GM04504 (cell line): ENCODE results near the gene ZNF740.
A peak's percentile ranks its signal among the peaks of the same experiment; 100 is the strongest.
"Not testable (repeated sequence)": the region's sequence is repeated elsewhere in the genome, so short reads cannot be mapped to it uniquely, and the experiment has no call there.

Experiments
- DNase-seq: peaks from one replicate; pipeline ENCODE4 v3.0.0-alpha.2; 2012; ENCODE audit warnings: low read depth

ZNF740 gene

DNA sequence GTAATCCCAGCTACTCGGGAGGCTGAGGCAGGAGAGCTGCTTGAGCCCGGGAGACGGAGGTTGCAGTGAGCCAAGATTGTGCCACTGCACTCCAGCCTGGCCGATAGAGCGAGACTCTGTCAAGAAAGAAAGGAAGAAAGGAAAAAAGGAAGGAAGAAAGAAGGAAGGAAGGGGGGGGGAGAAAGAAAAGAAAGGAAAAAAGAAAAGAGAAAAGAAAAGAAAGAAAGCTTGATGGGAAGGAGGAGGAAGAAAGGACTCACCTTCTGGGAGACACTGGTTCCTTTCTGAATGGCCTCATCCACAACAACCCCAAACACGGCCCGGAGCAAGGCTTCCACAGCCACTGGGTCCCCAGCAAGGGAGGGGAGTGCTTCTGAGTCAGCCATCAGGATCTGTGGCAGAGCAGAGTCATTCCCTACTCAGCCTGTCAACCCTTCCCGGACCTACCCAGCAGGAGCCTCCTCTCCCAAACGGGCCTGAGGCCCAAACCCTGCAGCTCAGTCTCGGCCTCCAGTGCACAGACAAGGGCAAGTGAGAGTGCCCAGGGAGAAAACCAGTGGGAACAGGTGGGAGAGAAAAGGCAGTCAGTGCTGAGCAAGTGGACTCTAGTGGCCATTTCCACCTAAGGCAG, 7.3 kb upstream of the ZNF740 start:
- DNase-seq, result no peak

DNA sequence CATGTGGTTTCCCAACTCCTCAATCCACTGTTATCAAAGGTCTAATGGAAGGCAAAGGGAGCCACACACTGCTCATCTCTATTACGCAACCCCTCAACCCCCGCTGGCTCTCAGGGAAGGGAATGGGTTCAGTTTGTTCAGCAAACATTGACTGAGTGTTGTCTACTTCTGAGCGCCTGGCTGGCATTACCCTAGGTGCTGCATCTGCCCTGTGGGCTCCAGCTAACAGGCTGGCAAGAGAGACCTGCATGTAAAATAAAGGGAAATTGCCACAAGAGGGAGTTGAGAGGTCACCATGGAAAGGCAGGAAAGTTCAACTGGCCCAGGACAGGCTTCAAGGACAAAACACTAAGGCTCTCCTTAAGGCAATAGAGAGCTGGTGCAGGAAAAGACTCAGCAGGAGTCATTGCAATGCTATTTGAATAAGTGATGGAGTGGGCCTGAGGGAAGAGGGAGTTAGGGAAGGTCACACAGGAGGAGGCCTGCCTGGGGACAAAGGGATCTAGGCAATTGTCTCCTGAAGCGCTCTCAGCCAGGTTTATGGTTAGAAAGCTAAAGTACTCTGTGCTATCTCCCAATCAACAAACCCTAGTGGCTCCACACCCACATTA, 5.5 kb upstream of the ZNF740 start:
- no peak for DNase-seq

DNA sequence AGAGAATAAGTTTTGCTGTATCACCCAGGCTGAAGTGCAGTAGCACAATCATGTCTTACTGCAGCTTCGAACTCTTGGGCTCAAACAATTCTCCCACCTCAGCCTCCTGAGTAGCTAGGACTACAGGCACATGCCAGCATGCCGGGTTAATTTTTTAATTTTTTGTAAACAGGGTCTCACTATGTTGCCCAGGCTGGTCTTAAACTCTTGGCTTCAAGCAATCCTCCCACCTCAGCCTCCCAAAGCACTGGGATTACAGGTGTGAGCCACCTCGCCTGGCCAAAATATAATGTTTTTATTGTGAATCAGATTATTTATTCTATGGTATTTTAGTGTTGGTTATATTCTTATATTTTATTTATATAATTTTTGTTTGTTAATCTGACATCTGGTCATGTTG, 3.8 kb upstream of the ZNF740 start:
- no peak for DNase-seq

DNA sequence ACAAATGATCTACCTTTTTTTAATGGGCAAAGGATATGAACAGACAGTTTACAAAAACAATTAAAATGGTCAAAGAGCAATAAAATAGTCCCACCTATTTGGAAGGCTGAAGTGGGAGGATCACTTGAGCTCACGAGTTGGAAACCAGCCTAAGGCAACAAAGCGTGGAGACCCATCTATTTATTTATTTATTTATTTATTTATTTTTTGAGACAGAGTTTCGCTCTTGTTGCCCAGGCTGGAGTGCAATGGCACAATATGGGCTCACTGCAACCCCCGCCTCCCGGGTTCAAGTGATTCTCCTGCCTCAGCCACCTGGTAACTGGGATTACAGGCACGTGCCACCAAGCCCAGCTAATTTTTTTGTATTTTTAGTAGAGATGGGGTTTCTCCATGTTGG, 3.1 kb upstream of the ZNF740 start:
- DNase-seq, result not testable (repeated sequence)

DNA sequence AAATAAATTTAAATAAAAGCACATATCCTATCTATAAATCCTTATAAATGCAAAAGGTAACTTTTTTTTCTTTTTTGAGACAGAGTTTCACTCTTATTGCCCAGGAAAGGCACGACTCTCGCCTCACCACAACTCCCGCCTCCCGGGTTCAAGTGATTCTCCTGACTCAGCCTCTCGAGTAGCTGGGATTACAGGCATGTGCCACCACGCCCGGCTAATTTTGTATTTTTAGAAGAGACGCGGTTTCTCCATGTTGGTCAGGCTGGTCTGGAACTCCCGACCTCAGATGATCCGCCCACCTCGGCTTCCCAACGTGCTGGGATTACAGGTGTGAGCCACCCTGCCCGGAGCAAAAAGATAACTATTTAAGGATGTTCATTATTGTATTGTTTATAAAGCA, 1.7 kb upstream of the ZNF740 start:
- not testable (repeated sequence) for DNase-seq

DNA sequence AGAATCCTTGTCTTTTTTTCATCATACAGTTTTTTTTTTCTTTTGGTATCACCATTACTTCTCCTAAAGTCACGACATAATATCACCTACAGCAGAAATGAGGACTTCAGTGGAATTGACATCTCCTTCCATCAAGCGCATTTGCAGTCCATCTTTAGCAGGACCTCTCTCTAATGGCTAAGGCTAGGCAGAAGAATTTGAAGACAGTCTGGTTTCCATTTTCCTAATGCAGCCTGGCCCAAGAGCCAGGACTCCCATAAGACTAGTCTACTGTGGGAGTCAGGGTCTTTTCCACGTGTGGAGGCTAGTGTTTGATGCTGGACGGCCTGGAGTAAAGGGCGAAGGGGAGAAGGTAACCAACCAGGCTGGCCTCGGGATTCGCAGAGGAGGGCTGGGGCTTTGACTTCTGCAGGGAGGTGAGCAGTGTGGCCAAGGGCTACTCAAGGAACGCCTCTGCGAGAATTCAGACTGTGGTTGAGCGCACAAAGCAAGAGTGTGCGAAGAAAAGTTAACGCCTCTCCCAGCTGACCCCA, 769 bp upstream of the ZNF740 start:
- DNase-seq, result no peak

DNA sequence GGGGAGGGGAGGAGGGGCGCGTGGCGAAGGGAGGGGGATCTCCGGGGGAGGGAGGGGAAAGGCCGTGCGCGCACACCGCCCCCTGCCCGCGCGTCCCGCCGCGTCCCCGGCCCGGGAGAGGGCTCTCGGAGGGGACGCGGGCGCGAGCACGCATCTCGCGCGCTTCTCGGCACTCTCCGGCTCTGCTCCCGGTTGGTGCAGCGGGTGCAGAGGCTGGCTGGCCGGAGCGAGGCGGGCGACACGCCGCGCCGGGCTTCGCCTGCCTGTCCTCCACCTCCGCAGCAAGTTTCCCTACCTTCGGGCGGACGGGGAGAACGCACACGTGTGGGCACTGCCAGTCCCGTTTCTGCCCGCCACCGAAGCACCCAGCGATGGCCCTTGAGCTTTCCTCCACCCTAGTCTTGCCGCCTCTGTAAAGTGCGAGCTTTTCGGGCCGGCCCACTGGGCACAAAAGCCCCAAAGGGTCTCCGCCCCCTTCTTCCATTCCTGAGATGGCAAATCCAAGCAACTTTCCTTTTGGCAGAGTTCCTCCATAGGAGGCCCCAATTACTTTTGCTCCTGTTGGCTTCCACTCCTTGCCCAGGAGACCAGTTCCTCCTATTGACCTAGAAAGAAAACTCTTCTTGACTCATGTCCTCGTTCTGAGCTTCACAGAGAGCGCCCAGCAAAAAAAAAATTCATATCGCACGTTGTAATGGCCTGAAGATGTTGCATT, 566 bp downstream of the ZNF740 start:
- DNase-seq, result peak; percentile 32

DNA sequence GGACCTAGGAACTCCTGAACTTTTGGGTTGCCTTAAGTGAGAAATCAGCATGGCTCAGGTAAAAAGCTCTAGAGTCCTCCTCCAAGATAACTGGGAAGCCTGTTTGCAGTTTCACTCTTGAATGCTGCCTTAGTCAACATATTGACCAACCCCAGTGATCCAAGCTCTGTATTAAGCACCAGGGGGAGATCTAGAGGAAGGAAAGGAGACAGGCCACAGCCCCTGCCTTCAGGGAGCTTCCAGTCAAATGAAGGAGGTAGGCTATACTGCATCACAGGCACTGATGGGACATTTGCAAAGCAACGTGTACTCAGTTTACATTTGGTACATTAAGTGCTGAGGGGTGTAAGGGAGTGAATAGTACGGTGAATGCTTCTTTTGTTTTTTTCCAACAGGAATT, 1.4 kb downstream of the ZNF740 start:
- DNase-seq, result no peak

DNA sequence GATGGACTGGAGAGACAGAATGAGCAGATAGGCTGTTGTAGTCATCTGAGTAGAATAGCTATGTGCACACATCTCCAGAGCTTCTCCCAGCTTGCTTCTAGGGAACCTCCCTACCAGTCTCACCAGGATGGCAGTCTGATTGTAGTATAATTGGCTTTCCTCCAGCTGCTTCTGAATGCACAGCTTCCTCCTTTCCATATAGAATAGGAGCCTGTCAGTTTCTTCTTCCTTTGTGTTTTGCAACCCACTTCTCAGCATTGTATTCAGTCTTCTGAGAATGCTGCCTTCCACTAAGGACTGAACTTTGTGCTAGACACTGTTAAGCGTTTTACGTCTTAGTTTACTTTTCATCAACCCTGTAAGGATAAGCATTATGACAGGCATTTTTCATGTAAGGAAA, 2.4 kb downstream of the ZNF740 start:
- no peak for DNase-seq

DNA sequence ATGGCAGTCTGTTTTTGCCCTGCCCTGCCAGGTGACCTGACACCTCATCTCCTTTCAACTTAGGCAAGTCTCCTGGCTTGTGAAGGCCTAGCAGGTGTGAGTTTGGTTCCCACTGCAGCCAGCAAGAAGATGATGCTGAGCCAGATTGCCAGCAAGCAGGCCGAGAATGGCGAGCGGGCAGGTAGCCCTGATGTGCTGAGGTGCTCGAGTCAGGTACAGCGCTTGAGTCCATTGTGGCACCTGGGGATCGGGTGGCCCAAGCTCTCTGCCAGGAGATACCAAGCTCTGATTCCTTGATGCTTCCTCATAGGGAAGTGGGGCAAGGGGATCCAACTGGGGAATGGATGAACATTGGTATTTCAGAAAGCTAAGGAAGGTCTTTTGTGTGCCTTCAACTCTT, 4.3 kb downstream of the ZNF740 start:
- DNase-seq, result no peak

DNA sequence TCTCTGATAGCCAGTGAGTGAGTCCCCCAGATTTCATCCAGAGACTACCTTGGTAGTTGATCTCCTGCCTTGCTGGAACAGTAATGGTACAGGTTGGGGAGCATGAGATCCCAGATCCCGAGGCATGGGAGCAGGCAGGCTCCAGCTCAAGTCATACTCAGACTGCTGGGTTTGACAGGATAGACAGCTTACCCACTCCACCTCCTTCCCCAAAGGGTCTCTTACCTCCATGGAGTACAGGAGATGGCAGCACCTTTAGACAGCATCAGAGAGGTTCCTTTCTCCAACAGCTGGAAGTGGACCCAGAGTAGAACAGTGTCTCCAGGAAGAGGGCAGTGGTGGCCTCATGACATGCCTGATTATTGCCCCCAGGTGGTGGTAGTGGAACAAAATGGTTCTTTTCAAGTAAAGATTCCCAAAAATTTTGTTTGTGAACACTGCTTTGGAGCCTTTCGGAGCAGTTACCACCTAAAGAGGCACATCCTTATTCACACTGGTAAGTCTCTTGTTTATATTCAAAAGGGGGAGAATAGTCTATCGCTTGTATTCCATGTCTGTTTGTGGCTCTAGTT, 5.1 kb downstream of the ZNF740 start:
- no peak for DNase-seq

DNA sequence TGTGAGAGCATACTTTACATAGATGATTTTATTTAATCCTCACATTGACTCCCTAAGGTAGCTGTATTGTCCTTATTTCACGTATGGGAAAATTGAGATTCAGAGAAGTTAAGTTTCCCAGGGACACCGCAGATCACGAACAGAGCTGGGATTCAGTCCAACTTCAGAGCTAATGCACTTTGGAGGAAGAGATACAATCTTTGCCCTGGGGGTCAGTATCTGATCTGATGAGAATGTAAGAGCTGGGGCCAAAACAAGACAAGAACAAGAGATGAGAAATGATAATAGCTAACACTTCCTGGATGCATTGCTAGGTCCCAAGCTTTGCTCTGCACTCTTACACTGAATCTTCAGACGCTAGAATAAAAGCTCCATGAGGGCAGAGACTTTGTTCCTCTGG, 6.2 kb downstream of the ZNF740 start:
- DNase-seq, result no peak

DNA sequence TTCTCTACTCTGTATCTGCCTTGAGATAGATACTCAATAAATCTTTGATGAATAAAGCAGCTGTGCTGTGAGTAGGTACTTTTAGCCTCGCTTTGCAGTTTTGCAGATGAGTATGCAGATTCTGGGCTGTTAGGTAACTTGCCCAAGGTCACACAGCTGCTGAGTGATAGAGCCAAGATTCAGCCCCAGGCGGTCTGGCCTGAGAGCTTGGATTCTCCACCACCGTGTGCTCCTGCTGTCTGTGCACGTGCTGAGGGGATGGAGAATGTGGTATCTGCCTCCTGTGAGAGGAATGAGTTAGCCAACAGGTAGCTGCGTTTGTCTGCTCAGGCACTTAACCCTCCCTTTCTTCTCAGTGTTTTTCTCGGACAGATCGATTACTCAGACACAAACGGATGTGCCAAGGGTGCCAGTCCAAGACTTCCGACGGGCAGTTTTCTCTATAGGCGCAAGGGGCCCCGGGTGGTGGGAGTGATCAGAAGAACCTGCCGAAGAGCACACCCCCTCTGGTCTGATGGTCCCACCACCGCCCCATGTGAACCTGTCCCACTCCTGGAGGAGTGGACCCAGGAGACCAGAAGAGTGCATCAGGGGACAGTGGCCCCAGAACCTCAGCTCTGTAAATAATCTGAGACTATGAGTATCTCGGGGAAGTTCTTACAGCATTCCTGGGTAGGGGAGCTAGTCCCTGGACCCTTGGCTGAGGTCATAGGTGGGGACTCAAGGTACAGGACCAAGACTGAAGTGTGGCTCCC, 6.8 kb downstream of the ZNF740 start:
- DNase-seq, result no peak

DNA sequence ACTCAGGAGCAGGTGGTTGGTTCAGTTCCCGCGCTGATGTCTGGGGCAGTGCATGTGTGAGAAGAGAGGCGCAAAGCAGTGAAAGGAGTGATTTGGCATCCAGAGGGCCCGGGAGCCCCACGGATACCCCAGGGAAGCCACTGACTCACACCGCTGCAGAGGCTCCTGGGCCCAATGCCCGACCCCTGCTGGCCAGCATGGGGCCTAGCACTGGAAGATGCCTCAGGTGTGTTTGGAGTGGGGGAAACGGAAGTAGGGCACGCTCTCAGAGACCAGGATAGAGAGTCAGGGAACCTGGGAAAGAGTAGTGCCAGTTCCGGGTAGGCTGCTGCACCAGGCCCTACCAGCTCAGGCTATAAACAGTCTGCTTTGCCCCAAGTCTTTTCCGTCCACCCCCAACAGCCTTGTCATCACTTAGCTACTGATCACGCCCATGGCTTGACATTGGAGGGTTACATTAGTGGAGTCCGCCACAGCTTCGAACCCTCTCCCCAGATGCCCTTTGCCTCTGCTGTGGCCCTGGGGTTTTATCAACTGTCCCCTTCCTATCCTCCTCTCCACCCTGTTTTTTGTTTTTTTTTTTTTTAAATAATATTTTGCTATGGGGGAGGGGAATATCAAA, 9.7 kb downstream of the ZNF740 start:
- DNase-seq, result no peak

DNA sequence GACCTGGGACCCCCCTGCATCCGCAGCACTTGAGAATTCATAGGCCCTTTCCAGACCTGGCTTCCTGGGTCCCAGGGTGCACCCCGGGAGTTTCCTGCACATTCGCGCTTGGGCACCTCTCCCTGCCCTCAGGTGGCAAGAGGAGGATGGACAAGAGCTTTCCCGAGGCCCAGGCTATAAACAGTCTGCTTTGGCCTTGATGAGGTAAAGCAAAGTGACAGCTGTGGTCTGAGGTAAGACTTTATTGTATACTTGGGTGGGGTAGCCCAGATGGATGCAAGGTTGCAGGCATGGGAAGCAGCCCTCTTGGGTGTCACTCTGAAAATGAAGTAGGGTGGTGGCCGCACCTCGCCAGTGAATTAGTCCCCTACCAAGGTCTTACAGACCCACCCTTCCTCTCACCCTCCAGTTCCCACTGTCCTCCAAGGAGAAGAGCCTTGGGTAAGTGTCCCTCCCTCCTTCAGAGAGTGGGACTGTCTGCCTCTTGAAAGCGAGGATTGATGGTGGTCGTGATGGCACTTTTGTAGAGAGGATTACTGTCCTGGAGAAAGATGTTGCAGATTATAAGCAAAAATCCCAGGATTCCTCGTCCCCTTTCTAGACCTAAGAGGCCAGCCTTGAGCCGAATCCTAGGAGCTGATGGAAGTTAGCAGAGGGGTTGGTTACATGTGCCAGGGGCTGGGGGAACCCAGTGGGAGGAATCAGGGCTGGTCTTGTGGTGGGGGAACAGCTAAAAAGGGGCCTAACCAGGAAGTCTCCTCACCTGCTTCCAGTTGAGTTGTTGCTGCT, 10.8 kb downstream of the ZNF740 start:
- no peak for DNase-seq

DNA sequence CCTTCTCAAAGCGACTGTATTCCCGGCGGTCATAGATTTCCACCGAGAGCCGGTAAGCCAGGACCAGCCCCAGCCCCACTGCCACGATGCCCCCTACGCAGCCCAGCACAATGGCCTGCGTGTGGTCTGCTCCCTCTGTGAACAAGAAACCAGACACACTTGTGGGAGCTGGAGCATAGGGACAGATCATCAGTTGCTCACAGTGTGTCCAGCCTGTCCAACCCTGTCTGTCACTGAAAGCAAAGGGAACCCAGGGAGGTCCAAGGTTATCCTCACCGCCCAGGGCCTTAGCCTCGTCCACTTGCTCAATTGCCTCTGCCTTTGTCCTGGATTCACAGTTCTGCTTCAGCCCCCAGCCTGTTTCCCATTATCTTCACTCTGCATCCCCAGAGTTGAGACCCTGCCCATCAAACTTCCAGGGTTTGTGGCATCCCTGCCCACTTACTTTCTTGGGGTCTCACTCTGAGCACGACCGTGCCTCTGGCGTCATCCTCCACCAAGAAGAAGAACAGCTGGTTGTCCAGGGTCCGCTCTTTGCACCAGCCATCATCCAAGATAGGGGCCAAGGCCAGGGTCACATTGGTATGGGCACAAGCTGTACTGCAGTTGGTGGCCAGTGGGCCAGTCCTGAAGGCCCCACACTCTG, 11.5 kb downstream of the ZNF740 start:
- no peak for DNase-seq

DNA sequence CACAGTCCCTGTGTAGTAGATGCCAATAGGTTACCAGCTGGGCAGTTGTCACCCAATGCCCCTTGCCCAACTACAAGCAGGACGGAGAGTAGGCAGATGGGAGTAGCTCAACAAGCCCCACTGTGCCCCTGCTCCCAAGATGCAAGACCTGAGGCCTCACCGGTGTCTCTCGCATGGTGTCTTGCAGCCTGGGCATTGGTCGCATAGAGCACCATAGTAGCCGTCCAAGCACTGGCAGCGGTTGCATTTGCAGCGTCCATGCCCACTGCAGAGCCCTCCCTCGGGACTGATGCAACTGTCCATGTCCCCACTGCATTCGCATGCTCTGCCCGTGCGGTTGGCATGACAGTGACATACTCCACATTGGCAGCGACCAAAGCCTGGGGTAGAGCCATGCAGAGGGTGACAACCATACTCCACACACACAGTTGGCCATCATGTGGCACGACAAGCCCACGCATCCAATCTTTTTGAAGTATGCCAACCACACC, 12.1 kb downstream of the ZNF740 start:
- DNase-seq, result no peak

DNA sequence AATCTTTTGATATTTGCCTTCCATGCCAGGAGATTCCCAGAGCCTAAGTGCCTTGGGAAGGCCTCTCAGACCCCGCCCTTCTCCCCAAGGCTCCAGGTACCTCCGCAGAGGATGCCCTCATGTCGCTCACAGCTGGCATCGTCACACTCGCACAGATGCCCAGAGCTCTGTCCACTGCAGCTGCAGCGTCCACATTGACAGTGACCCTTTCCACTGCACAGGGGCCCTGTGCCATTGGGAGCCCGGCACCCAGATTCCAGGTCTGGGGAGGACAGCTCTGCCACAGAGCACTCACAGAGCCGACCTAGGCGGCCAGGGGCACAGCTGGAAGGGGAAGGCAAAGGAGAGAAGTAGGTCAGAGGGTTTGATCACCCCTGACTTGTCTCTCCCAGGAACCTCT, 12.5 kb downstream of the ZNF740 start:
- no peak for DNase-seq

DNA sequence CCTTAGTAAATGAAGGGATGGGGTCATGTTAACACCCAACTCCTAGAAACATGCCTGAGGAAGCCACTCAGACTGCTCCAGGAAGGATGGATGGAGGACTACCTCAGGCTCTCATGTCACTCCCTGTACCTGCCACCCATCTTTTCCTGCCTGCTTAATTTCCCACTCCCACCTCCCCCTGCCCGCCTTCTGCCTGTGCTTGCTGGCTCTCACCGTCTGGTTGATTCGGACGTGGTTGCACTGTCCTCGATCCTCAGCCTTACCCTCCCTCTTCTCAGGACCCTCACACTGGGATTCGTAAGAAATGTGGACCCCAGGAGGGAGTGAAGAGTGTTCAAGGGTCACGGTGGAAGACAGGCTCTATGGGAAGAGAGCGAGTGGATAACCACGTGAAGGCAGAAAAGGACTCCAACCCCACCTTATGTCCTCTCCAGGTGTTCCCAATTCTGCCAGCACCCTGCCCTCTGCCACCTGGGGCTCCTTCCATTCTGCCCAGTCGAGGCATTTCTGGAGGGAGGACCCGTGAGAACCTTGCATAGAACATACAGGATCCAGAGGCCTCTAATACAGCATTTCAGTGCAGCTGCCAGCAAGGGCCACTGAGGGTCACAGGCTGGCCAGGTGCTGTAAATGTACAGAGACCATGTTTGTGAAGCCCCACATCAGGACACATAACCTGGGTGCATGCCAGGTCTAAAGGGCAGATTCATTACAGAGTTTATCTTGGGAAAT, 13.6 kb downstream of the ZNF740 start:
- DNase-seq, result no peak

DNA sequence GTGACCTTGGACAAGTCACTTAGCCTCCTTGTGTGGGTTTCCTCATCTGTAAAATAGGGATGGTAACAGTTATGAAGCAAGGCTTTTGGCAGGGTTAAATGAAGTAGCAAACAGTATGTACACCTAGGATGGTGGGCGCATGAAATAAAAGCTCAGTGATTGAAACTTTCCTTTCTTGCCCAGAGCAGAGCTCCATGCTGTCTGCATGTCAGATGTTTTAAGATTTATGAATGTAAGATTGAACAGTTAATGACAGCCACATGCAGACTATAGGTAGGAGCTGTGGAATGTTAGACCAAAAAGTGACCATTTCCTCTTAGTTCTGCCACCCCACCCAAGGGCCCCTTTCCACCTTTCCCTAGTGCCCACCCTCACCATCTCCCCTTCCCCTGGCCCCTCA, 14.5 kb downstream of the ZNF740 start:
- DNase-seq, result no peak
